ENCODE measurements around the gene KLHL14. TPM values are rescaled to one million over a fixed set of nuclear protein-coding genes. Genes with fewer than 3 reads are reported as not detected.
A peak's percentile ranks its signal among the peaks of the same experiment; 100 is the strongest.

The KLHL14 gene
- total RNA-seq, 2 experiments from 2014 or later: not detected

GRCh38 chr18:32763293-32763692, 9.5 kb downstream of the KLHL14 start:
- DNase-seq: no peak
- Mint-ChIP-seq H3K27me3 (peaks cover 5% of the 10 kb centered on the region), H3K4me1 (peaks cover 1% of the 10 kb centered on the region), H3K4me3 (no peak overlapping the region), H3K36me3 (no peaks in the 10 kb centered on the region), H3K27ac (no peak overlapping the region), H3K9me3 (no peaks in the 10 kb centered on the region)
- POLR2A ChIA-PET: no interaction called here
- ATAC-seq (ENCODE audit: low read depth): no peak

GRCh38 chr18:32761231-32761630, 11.6 kb downstream of the KLHL14 start:
- Mint-ChIP-seq H3K36me3 (no peaks in the 10 kb centered on the region), H3K9me3 (no peaks in the 10 kb centered on the region), H3K4me3 (no peak overlapping the region), H3K27me3 (peaks cover 2% of the 10 kb centered on the region), H3K4me1 (peaks cover 1% of the 10 kb centered on the region), H3K27ac (no peak overlapping the region)
- ATAC-seq (ENCODE audit: low read depth) (no peak), DNase-seq (no peak)
- POLR2A ChIA-PET: no interaction called here

GRCh38 chr18:32760391-32760790, 12.4 kb downstream of the KLHL14 start:
- no peaks in the 10 kb centered on the region for H3K36me3 Mint-ChIP-seq
- no peak overlapping the region for H3K4me3 Mint-ChIP-seq
- no peaks in the 10 kb centered on the region for H3K9me3 Mint-ChIP-seq
- H3K4me1 Mint-ChIP-seq: peaks cover 1% of the 10 kb centered on the region
- ATAC-seq (ENCODE audit: low read depth) (no peak), DNase-seq (no peak)
- peaks cover 2% of the 10 kb centered on the region for H3K27me3 Mint-ChIP-seq
- POLR2A ChIA-PET: no interaction called here
- no peak overlapping the region for H3K27ac Mint-ChIP-seq

GRCh38 chr18:32759611-32760167, 13.1 kb downstream of the KLHL14 start:
- H3K27ac Mint-ChIP-seq: no peak overlapping the region
- H3K9me3 Mint-ChIP-seq: no peaks in the 10 kb centered on the region

GRCh38 chr18:32754508-32755263, 18.1 kb downstream of the KLHL14 start:
- Mint-ChIP-seq H3K9me3 (peaks cover 1% of the 10 kb centered on the region), H3K4me1 (no peaks in the 10 kb centered on the region), H3K4me3 (no peak overlapping the region), H3K27ac (no peak overlapping the region), H3K27me3 (peaks cover 2% of the 10 kb centered on the region), H3K36me3 (no peaks in the 10 kb centered on the region)
- POLR2A ChIA-PET: no interaction called here
- no peak for ATAC-seq (ENCODE audit: low read depth)
- DNase-seq: no peak

More at GRCh38 chr18:32759611-32760167, 13.1 kb downstream of the KLHL14 start:
- Mint-ChIP-seq H3K4me1 (peaks cover 1% of the 10 kb centered on the region), H3K36me3 (no peaks in the 10 kb centered on the region), H3K4me3 (no peak overlapping the region), H3K27me3 (peaks cover 4% of the 10 kb centered on the region)
- no peak for DNase-seq
- POLR2A ChIA-PET: no interaction called here
- no peak for ATAC-seq (ENCODE audit: low read depth)

- no peaks in the 10 kb centered on the region for H3K4me1 Mint-ChIP-seq
- no peak for ATAC-seq (ENCODE audit: low read depth)
Observed at GRCh38 chr18:32753656-32754260, 19.1 kb downstream of the KLHL14 start.

GRCh38 chr18:32750328-32750727, 22.5 kb downstream of the KLHL14 start:
- POLR2A ChIA-PET: no interaction called here
- no peaks in the 10 kb centered on the region for H3K4me1 Mint-ChIP-seq

More at GRCh38 chr18:32753656-32754260, 19.1 kb downstream of the KLHL14 start:
- no peak for DNase-seq
- Mint-ChIP-seq H3K27me3 (peaks cover 3% of the 10 kb centered on the region), H3K4me3 (no peak overlapping the region), H3K9me3 (peaks cover 1% of the 10 kb centered on the region), H3K27ac (no peak overlapping the region), H3K36me3 (no peaks in the 10 kb centered on the region)
- POLR2A ChIA-PET: no interaction called here

GRCh38 chr18:32749809-32750208, 23.0 kb downstream of the KLHL14 start:
- DNase-seq: no peak
- ATAC-seq (ENCODE audit: low read depth): no peak
- Mint-ChIP-seq H3K36me3 (no peaks in the 10 kb centered on the region), H3K9me3 (peaks cover 1% of the 10 kb centered on the region), H3K4me1 (no peaks in the 10 kb centered on the region), H3K27me3 (peaks cover 2% of the 10 kb centered on the region), H3K27ac (no peak overlapping the region), H3K4me3 (no peak overlapping the region)
- POLR2A ChIA-PET: no interaction called here

More at GRCh38 chr18:32750328-32750727, 22.5 kb downstream of the KLHL14 start:
- H3K27me3 Mint-ChIP-seq: peaks cover 3% of the 10 kb centered on the region
- no peak overlapping the region for H3K4me3 Mint-ChIP-seq
- H3K27ac Mint-ChIP-seq: no peak overlapping the region
- ATAC-seq (ENCODE audit: low read depth) (no peak), DNase-seq (no peak)
- H3K36me3 Mint-ChIP-seq: no peaks in the 10 kb centered on the region
- peaks cover 1% of the 10 kb centered on the region for H3K9me3 Mint-ChIP-seq

- ATAC-seq (ENCODE audit: low read depth): no peak
- Mint-ChIP-seq H3K36me3 (no peaks in the 10 kb centered on the region), H3K27me3 (peaks cover 3% of the 10 kb centered on the region), H3K4me3 (no peak overlapping the region), H3K9me3 (no peaks in the 10 kb centered on the region), H3K27ac (no peak overlapping the region), H3K4me1 (no peaks in the 10 kb centered on the region)
- no peak for DNase-seq
- POLR2A ChIA-PET: no interaction called here
Observed at GRCh38 chr18:32742579-32742978, 30.2 kb downstream of the KLHL14 start.

- H3K4me3 Mint-ChIP-seq: no peak overlapping the region
- no peak for DNase-seq
- ATAC-seq (ENCODE audit: low read depth): no peak
Observed at GRCh38 chr18:32735781-32736180, 37.0 kb downstream of the KLHL14 start.

GRCh38 chr18:32734442-32734841, 38.4 kb downstream of the KLHL14 start:
- Mint-ChIP-seq H3K27me3 (peaks cover 3% of the 10 kb centered on the region), H3K4me1 (peaks cover 3% of the 10 kb centered on the region), H3K36me3 (no peaks in the 10 kb centered on the region), H3K27ac (no peak overlapping the region), H3K9me3 (no peaks in the 10 kb centered on the region), H3K4me3 (no peak overlapping the region)
- DNase-seq: no peak
- no peak for ATAC-seq (ENCODE audit: low read depth)
- POLR2A ChIA-PET: no interaction called here

More at GRCh38 chr18:32735781-32736180, 37.0 kb downstream of the KLHL14 start:
- no peaks in the 10 kb centered on the region for H3K9me3 Mint-ChIP-seq
- no peaks in the 10 kb centered on the region for H3K36me3 Mint-ChIP-seq
- H3K27ac Mint-ChIP-seq: no peak overlapping the region
- peaks cover 3% of the 10 kb centered on the region for H3K27me3 Mint-ChIP-seq
- POLR2A ChIA-PET: no interaction called here
- no peaks in the 10 kb centered on the region for H3K4me1 Mint-ChIP-seq

- POLR2A ChIA-PET: no interaction called here
- Mint-ChIP-seq H3K9me3 (no peaks in the 10 kb centered on the region), H3K4me3 (no peak overlapping the region), H3K36me3 (no peaks in the 10 kb centered on the region), H3K27ac (no peak overlapping the region), H3K27me3 (no peaks in the 10 kb centered on the region), H3K4me1 (peaks cover 3% of the 10 kb centered on the region)
- ATAC-seq (ENCODE audit: low read depth): no peak
- DNase-seq: no peak
Observed at GRCh38 chr18:32732165-32732564, 40.7 kb downstream of the KLHL14 start.

- H3K4me1 Mint-ChIP-seq: peaks cover 3% of the 10 kb centered on the region
- peaks cover 1% of the 10 kb centered on the region for H3K27me3 Mint-ChIP-seq
- ATAC-seq (ENCODE audit: low read depth) (no peak), DNase-seq (no peak)
- POLR2A ChIA-PET: interaction anchor here (0.6 kb wide), 1 partner anchor 15 kb away, joined by 3 read pairs; no protein-coding TSS in a partner anchor
- H3K4me3 Mint-ChIP-seq: peak overlapping the region; percentile 58
- H3K9me3 Mint-ChIP-seq: no peaks in the 10 kb centered on the region
- no peaks in the 10 kb centered on the region for H3K36me3 Mint-ChIP-seq
- no peak overlapping the region for H3K27ac Mint-ChIP-seq
Observed at GRCh38 chr18:32730620-32731091, 42.2 kb downstream of the KLHL14 start.

- H3K4me1 Mint-ChIP-seq: peaks cover 3% of the 10 kb centered on the region
- POLR2A ChIA-PET: no interaction called here
- DNase-seq: no peak
- H3K27ac Mint-ChIP-seq: no peak overlapping the region
- no peaks in the 10 kb centered on the region for H3K36me3 Mint-ChIP-seq
- peak overlapping the region; percentile 58 for H3K4me3 Mint-ChIP-seq
- no peaks in the 10 kb centered on the region for H3K9me3 Mint-ChIP-seq
- no peak for ATAC-seq (ENCODE audit: low read depth)
- H3K27me3 Mint-ChIP-seq: peaks cover 1% of the 10 kb centered on the region
Observed at GRCh38 chr18:32730068-32730467, 42.8 kb downstream of the KLHL14 start.
